Measurements from ENCODE around the gene TRPV6. TPM values are rescaled to one million over a fixed set of nuclear protein-coding genes. Genes with fewer than 3 reads are reported as not detected.

Gene TRPV6
- total RNA-seq, 1 experiment from 2014 or later = 4.0 TPM

DNA sequence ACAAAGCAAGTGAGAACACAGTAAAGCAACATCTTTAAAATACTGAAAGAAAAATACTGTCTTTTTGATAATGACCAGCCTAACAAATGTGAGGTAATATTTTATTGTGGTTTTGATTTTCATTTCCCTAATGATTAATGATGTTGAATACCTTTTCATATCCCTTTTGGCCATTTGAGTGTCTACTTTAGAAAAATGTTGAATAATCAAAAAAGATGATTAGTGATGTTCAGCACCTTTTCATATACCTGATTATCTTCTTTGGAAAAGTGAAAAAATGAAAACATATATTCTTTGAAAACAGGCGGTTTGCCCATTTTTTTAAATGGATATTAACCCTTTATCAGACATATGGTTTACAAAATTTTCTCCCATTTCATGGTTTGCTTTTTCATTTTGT lies 62.8 kb downstream of the TRPV6 start:
- no peaks in the 10 kb centered on the region for H3K4me1 ChIP-seq
- no peak for DNase-seq
- Mint-ChIP-seq H3K27me3 (ENCODE audit: insufficient read depth, unreplicated experiment) (peaks cover 14% of the 10 kb centered on the region), H3K9me3 (ENCODE audit: unreplicated experiment) (peaks cover 46% of the 10 kb centered on the region), H3K36me3 (ENCODE audit: insufficient read depth, unreplicated experiment) (no peaks in the 10 kb centered on the region), H3K27ac (ENCODE audit: unreplicated experiment) (no peak overlapping the region), H3K4me1 (ENCODE audit: low read depth, unreplicated experiment) (no peaks in the 10 kb centered on the region), H3K4me3 (ENCODE audit: unreplicated experiment) (no peak overlapping the region)
- BruUV-seq (replicated peaks) = no TSS peak
- CTCF ChIA-PET = no interaction called here
- intact Hi-C loops (cut with micrococcal nuclease; ENCODE audit: unreplicated experiment) = no loop called here
- no peaks in the 10 kb centered on the region for H3K27me3 ChIP-seq (replicated peaks; ENCODE audit: control insufficient read depth, insufficient read depth, low read length)
- POLR2A ChIA-PET = no interaction called here
- TF ChIP-seq, protein P1, sequence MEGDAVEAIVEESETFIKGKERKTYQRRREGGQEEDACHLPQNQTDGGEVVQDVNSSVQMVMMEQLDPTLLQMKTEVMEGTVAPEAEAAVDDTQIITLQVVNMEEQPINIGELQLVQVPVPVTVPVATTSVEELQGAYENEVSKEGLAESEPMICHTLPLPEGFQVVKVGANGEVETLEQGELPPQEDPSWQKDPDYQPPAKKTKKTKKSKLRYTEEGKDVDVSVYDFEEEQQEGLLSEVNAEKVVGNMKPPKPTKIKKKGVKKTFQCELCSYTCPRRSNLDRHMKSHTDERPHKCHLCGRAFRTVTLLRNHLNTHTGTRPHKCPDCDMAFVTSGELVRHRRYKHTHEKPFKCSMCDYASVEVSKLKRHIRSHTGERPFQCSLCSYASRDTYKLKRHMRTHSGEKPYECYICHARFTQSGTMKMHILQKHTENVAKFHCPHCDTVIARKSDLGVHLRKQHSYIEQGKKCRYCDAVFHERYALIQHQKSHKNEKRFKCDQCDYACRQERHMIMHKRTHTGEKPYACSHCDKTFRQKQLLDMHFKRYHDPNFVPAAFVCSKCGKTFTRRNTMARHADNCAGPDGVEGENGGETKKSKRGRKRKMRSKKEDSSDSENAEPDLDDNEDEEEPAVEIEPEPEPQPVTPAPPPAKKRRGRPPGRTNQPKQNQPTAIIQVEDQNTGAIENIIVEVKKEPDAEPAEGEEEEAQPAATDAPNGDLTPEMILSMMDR (IDR thresholded peaks at IDR 0.05; ENCODE audit: insufficient read depth in 1 of 2, low read depth in 1 of 2, low read length in 1 of 2, severe bottlenecking in 1 of 2, unreplicated experiment in 1 of 2) = no peak
- H3K9me3 ChIP-seq = peaks cover 21% of the 10 kb centered on the region
- no peak overlapping the region for H3K4me3 ChIP-seq (ENCODE audit: low read depth, low read length)
- H3K36me3 ChIP-seq (ENCODE audit: control insufficient read depth, insufficient read depth, low read length) = no peaks in the 10 kb centered on the region

Other genes starting within 250 kb of the TRPV6 start
- gene PRSS1, start 136.3 kb downstream of the TRPV6 start, total RNA-seq (2022) = 18.1 TPM in 2 replicates
- gene PRSS2, start 114.8 kb downstream of the TRPV6 start, total RNA-seq (2022) = 8.8 and 9.3 TPM in 2 replicates
- gene EPHB6, start 30.7 kb downstream of the TRPV6 start, total RNA-seq (2022) = 2.7 and 3.9 TPM in 2 replicates
- gene TRPV5, start 48.0 kb upstream of the TRPV6 start, total RNA-seq (2022) = not detected in 2 replicates
- gene LLCFC1, start 53.7 kb upstream of the TRPV6 start, total RNA-seq (2022) = not detected in 2 replicates
- gene KEL, start 76.6 kb upstream of the TRPV6 start, total RNA-seq (2022) = 0.35 TPM in 1 of 2 replicates, not detected in the other
- not detected in 2 replicates for gene OR9A2, start 141.4 kb upstream of the TRPV6 start, total RNA-seq (2022)
- gene OR6V1, start 166.6 kb upstream of the TRPV6 start, total RNA-seq (2022) = not detected in 2 replicates
- not detected in 2 replicates for gene PIP, start 246.3 kb upstream of the TRPV6 start, total RNA-seq (2022)

Data from Caco-2 (cell line).